Epidermal melanocyte (primary cell): ENCODE measurements around the gene TJP3.

Experiments
- DNase-seq: peaks from one replicate; pipeline ENCODE4 v3.0.0; 2011; ENCODE audit warnings: low spot score; ENCODE audit not compliant: insufficient read length

TJP3 gene

DNA sequence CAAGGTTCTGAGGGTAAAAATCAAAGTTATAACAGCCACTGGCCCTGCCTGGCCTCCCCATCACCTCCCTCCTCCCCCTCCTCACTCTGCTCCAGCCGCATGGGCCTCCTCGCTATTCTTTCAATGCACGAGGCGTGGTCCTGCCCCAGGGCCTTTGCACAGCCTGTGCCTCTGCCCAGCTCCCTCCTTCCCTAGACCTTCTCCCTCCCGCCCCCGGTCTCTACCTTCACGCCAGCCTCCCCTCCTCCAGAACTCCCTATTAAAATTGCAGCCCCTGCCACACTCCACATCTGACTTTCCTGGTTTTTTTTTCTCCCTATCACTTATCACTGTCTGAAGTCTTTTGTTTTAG is 60.5 kb downstream of the TJP3 start:
- no peak for DNase-seq

DNA sequence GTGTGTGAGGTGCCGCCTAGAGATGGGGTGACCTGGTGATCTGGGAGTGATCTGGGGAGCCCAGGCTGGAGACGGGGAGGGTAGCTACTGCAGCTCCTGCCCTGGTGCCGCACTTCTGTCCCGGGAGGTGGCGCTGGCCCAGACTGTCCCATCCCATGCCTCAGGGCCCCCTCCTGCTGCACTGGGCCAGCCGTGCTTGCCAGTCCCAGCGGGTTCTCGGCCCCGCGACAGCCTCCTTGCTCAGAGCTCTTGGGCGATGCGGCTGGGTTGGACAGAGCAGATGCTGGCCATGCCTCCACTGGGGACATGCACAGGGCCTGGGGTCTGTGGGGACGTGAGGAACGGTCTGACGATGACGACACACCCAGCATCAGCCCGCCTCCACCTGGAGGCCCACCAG is 61.3 kb downstream of the TJP3 start:
- DNase-seq = no peak

DNA sequence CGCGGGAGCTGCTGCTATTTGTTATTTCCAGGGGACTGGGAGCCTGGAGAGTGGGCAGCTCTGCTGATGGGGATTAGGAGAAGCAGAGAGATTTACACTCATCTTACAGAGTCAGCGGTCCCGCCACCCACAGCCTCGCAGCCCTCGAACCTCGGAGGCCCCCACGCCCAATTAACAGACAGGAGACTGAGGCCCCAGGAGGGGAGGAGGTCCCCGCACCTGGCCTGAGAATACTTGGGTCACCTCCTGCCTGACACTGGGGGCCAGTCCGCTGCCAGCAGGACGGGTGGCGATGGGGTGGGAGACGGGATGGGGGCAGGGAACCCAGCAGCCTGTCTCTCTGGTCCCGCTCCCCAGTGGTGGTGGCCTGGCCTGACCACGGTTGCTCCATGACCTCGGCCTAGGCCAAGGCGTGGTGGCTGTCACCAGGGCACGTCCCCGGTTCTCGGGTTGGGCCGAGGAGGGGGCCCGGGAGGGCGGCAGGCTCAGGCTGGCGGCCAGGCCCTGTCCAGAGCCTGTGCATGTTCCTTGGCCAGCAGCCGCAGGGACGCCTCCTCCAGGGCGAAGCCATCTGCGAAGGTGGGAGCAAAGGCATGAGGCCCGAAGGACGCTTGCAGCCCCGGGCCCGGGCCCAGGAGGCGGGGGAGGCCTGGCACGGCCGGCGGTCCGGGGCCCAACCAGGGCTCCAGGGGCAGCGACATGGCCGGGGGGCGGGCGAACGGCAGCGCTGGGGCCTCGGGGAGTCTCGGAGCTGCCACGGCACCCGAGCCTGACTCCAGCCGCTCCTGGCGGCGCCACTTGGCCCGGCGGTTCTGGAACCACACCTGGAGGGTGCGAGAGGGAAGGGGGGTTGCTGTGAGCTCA is 62.2 kb downstream of the TJP3 start:
- no peak for DNase-seq

DNA sequence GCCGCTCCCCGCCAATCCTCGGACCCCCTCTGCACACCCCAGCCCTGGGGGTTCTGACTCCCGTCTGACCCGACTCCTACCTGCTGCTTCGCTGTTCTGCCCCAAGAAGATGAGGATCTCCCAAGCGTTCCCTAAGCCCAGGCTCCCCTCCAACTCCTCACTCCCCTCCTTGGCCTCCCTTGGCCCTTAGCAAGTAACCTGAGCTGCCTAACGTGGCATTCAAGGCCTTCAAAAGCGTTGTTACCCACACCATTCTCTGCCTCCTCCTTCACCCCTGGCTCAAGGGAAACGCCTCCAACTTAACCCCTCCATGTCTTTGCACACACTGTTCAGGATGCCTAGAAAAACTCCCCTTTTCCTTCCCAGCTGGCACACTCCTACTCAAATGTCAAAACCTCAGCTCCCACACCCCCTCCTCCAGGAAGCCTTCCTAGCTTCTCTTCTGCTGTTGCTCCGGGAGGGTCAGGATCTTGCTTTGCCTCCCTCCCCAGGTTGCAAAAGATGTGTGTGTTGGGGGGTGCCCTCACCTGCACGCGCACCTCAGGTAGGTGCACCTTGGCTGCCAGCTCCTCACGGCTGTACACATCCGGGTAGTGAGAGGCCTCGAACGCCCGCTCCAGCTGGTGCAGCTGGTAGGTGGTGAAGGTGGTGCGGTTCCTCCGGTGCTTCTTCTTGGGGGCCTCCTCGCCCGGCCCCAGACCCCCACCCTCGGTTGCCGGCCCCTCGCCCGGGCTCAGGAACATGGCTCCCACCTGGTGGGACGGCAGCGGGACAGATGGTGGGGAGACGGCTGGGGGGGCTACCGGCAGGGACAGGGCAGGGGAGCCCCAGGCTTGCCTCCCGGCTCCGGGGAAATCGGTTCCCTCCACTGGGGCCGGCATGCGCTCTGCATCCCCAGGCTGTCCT is 63.1 kb downstream of the TJP3 start:
- no peak for DNase-seq

DNA sequence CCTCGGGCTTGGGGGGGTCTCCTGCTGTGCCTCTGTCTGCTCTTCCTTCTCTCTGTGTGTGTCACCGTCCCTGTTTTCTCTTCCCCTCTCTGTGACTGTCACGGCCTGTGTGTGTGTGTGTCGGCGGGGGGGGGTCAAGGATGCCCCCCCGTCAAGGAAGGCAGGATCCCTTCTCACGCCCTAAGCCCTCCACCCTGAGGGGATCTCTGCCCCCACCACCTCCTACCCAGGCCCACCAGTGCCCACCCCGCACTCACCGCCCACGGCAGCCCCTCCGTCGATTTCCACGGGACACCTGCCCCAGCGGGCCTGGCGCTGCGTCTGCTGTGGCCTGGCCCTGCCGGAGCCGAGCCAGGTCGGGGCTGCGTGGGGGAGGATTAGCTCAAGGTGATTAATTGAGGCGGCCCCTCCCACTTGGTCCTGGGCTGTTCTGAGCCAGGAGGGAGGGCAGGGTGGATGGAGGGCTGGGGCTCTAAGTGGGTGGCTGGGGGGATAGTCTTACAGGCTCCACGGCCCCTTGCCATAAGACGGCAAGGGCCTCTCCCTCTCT is 63.8 kb downstream of the TJP3 start, which contains the start of gene RAX2:
Gene RAX2, minus strand, starts transcription at position 323 of the 550 bp plus-strand sequence. CDS start 486 bp downstream, outside the sequence.
- no peak for DNase-seq

DNA sequence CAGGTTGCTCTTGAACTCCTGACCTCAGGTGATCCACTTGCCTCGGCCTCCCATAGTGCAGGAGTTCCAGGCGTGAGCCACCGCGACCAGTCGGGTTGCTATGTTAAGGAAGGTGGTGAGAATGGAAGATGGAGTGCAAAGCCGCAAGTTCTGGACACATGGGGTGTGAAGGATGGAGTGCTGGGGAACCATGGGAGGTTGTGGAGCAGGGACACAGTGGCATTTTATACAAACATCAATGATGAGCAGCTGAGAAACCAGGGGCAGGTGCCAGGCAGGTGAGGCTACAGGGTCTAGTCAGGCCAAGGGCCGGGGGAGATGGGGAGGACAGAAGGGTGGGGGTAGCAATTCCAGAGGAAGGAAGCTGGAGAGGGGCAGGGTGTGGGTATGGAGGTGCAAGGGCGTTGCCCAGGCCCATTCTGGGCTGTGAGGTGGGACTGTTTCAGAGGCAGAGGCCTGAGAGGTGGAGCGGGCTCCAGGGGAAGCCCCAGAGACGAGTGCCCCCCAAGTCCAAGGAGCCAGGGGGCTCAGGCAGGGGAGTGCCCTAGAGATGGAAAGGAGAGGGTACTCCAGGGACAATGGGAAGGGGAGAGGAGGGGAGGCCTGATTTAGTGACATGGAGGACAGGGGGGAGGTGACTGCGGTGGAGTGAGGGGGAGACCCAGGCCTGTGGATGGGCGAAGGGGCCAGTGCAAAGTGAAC is 65.8 kb downstream of the TJP3 start:
- DNase-seq = no peak

DNA sequence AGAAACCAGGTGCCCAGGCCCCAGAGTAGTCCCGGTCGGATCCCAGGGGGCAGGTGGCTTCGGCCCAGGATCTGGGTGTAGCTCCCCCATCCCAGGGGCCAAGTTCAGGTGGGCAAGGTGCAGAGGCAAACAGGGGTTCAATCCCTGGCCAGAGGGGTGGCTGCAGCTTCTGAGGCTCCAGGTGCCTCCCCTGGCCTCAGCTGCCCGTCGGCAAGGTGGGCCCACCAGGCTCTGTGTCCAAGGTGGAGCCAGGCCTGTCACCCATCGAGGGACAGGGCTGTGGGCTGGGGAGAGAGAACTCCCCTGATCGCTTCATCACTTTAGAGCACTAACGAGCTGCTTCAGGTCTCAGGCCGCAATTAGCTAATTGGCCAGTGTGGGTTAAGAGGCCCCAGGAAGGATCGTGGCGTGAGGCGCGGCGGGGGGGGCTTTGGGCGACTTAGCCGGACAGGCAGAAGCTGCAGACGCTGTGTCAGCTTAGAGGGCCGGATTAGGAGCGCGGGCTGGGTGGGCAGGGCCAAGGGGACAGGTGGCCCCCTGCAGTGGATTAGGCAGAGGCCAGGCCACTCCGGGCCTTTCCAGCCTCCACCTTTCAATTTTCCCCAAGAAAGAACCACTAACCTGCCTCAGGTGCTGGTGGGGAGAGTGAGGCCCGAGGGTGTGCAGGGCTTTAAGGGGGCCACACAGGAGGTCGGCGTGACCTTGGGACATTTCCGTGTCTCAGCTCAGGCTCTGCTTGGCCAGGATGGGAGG is 66.6 kb downstream of the TJP3 start:
- DNase-seq = no peak

DNA sequence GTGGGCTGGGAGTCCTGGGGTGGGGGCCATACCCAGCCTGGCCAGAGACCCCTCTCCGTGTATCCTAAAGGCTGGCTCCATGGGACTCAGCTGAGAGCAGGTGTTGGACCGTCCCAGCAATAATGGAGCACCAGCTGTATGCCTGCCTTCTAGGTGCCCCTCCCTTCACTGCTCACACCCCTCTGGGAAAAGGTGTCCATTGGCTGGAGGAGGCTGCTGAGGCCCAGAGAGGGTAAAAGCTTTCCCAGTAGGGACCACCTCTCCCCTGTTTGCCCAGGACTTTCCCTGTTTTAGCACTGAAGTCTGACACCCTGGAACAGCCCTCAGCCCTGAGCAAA is 67.2 kb downstream of the TJP3 start:
- DNase-seq = no peak

DNA sequence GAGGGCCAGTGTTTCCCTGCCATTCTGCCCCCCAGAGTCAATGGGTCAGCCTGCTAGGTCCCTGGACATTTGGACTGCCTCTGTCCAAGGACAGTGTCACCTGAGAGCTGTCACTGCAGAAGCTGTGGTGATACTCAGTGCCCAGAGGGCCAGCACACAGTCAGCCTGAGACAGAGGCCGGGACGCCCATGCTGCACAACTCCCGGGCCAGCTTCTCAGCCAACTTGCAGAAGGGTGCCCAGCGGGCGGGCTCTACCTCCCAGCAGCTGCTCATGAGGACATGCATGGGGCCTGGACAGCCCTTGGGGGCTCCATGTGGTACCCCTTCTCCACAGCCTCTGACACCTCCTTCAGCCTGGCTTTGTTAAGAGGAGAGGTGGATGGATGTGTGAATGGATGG is 67.6 kb downstream of the TJP3 start:
- no peak for DNase-seq

DNA sequence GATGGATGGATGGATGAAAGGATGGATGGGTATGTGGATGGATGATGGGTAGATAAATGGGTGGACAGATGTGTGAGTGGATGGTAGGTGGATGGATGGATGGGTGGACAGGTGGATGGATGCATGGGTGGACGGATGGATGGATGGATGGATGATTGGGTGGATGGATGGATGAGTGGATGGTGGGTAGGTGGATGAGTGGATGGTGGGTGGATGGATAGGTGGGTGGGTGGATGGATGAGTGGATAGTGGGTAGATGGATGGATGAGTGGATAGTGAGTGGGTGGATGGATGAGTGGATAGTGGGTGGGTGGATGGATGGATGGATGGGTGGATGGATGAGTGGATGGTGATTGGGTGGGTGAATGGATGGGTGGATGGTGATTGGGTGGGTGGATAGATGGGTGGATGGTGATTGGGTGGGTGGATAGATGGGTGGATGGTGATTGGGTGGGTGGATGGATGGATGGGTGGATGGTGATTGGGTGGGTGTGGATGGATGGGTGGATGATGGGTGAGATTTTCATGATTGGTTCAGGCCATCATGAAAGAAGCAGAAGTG is 68.4 kb downstream of the TJP3 start:
- no peak for DNase-seq

DNA sequence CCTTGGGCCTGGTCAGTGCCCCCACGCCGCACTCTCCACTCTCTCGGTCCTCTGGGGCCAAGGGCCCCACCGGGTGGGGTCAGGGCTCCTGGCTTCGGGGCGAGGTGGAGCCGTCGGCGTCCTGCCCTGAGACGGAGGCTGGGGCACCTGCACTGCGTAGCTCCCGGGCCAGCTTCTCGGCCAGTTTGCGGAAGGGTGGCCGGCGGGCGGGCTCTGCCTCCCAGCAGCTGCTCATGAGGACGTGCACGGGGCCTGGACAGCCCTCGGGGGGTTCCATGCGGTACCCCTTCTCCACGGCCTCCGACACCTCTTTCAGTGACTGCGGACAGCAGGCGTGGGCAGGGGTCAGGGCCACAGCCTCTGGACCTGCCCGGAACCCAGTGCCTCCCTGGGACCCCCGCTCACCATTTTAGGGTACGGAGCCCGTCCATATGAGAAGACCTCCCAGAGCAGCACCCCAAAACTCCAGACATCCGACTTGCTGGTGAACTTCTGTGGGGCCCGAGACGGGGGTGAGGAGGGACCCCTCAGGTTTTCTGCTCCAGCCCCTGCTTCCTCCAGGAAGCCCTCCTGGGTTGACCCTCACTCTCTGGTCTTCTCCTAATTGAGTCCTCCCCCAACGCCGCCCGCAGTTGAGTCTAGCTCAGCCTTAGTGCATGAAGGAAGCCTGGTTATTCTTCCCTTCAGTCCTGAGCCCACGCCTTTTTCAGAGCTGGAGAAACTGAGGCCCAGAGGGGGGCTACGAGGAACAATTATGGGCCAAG is 70.1 kb downstream of the TJP3 start:
- no peak for DNase-seq

DNA sequence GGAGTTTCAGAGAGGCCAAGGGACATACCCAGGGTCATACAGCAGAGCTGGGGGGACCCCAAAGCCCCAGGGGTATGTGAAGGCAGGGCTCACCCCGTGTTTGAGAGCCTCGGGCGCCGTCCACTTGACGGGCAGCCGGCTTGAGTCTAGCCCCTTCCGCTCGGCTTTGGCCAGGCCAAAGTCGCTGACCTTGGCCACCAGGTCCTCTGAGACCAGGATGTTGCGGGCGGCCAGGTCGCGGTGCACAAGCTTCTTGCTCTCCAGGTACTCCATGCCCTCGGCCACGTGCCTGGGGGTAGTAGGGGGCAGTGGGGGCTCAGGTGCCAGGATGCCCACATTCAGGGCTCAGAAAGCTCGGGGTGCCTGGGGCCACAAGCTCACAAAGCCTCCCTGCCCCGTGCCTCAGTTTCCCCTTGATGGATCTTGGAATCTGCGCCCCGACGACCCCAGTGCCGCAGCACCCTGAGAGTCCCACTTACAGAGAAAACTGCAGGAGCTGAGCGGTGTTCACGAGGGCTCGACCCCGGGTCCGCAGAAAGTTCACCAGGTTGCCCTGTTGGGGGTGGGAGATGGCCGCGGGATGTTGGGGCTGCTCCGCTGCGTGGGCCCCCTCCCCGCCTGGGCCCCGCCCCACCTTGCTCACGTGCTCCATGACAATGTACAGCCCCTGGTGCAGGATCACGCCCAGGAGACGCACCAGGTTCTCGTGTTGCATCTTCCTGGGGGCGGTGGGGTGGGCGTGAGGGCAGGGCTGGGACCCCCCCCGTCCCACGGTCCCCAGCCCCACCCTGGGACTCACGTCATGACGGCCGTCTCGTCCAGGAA is 70.9 kb downstream of the TJP3 start:
- no peak for DNase-seq

DNA sequence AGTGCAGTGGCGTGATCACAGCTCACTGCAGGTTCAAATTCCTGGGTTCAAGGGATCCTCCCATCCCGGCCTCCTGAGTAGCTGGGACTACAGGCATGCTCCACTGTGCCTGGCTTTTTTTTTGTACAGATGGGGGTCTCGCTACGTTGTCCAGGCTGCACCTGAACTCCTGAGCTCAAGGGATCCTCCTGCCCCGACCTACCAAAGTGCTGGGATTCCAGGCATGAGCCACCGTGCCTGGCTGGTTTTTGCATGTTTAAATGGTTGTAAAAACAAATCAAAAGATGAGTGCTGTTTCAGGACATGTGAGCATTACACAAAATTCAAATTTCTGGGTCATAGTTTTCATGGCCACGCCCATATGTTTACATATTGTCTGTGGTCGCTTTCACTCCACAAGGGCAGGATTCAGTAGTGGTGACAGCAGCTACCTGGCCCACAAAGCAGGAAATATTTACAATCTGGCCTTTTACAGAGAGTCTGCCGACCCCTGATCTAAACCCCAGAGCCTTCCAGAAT is 72.7 kb downstream of the TJP3 start:
- no peak for DNase-seq

DNA sequence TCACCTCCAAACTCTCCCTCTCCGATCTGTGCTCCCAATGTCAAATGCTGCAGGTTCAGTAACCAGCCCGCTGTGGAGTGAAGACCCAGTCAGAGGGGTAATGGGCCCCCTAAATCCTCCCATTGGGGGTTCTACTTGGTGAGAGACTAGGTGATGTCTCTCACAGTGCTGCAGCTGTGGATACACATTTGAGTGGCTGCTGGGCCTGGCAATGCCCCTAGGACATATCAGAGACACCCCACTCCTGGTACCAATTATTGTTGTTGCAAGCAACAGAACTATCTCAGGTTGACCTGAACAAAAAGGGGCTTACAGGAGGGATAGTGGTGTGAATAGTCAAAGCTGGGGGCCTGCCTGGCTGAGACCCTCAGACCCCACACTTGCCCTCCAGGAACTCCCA is 73.4 kb downstream of the TJP3 start:
- DNase-seq = no peak

DNA sequence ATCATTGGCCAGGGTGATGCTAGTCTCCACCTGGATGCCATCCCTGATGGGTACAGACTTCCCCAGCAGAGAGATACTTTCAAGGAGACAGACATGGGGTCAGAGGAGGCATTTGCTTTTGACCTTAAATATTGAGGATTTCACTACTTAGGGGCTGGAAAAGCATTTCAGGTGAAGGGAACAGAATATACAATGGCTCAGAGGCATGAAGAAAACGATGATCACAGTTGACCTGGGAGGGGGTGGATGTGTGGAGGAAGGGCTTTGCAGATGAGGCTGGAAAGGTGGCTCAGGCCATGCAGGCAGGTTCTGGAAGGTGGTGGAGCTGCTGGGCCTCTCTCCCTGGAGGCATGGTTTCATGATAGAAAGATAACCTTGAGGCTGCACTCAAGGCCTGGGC is 74.1 kb downstream of the TJP3 start:
- DNase-seq = no peak

DNA sequence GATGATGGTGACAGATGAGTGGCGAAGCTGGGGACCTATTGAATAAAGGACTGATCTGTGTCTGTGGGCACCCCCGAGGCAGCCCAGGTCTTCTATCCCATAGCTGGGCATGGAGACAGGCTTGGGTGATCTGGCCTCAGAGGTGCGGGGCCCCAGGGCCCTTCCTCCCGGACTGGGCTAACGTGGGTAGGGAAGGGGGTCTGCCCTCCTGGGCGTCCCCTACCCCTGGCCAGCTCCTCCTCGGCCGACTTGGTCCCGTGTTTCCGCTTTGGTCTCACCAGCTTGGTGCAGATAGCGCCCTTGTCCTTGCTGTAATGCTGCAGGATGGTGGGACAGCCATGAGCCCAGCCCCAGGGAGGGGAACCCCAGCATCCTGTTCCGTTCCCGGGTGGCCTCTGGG is 74.7 kb downstream of the TJP3 start:
- no peak for DNase-seq

DNA sequence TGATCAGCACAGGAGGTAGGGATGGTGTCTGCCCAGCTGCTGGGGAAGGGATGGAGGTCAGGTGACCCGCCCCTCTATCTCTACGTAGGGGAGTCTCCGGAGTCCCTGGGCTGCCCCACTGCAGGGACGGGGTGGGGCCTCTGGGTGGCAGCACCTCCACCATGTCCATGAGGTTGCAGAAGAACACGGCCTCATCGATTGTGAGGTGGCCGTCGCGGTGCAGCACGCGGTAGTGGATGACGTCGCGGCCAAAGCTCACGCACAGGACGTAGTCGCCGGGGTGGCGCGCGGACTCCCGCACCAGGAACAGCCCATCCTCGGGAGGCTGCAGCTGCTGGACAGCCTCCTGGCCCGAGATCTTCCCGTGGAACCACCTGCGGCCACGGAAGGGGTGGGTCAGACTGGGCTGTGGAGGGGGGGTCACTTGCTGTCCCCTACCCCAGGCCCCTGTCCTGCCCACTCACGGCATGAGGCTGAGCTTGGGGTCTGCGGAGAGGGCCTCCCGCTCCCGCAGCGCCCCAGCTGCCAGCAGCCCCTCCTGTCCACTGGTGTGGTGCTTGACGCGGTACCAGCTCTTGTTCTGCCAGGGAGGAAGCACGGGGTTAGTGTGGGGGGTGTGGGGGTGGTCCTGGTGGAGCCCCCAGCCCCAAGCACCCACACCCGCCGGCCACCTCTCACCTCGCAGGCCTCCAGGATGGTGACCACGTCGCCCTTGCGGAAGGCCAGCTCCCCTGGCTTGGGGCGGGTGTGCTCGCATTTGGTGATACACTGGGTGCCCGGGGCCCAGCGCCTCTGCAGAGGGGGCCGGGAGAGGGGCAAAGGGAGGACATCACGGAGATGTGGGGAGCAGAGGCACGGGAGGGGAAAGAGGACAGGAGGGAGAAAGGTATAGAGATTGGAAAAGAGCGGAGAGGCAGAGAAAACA is 75.7 kb downstream of the TJP3 start:
- no peak for DNase-seq
